Activated T-helper 1 cell treated with anti-CD3 and anti-CD28 coated beads, Interleukin-12 subunit alpha, Interleukin-12 subunit beta, Interleukin-2, Interleukin-4 antibody, amounts not matched to agents 30 ng/mL and 10 ng/mL and 1 ng/mL, durations not matched to agents 14 hours and 24 hours and 36 hours (primary cell): ENCODE measurements around the gene CA10. TPM values are rescaled to one million over a fixed set of nuclear protein-coding genes. Genes with fewer than 3 reads are reported as not detected.

Experiments used
- DNase-seq: peaks from one replicate; pipeline ENCODE4 v3.0.0; 2021; ENCODE audit warnings: low spot score
- H3K27ac Mint-ChIP-seq: one replicate; pipeline ENCODE4 v1.8.0; 2021; ENCODE audit warnings: mild to moderate bottlenecking, mixed read lengths
- H3K27me3 Mint-ChIP-seq: one replicate; pipeline ENCODE4 v1.8.0; 2022; ENCODE audit warnings: mild to moderate bottlenecking, moderate library complexity, mixed read lengths; ENCODE audit not compliant: insufficient read depth
- H3K36me3 Mint-ChIP-seq: one replicate; pipeline ENCODE4 v1.8.0; 2021; ENCODE audit warnings: low read depth, mixed read lengths
- H3K4me1 Mint-ChIP-seq: one replicate; pipeline ENCODE4 v1.8.0; 2021; ENCODE audit warnings: low read depth, mixed read lengths
- H3K4me3 Mint-ChIP-seq: one replicate; pipeline ENCODE4 v1.8.0; 2021; ENCODE audit warnings: mild to moderate bottlenecking, moderate library complexity, mixed read lengths
- H3K9me3 Mint-ChIP-seq: one replicate; pipeline ENCODE4 v1.8.0; 2021; ENCODE audit warnings: mixed read lengths
- intact Hi-C: fragments of 100-400 bp; cut with micrococcal nuclease; formaldehyde crosslinking; loops from one replicate; pipeline ENCODE4 v1.15.1; 2024
- total RNA-seq: library from RNA; stranded (reverse); gene quantifications from 2 replicates; pipeline ENCODE4 v1.2.3, GENCODE V29; 2022

Gene CA10
- total RNA-seq, 1 donor from 2014 or later = not detected

DNA sequence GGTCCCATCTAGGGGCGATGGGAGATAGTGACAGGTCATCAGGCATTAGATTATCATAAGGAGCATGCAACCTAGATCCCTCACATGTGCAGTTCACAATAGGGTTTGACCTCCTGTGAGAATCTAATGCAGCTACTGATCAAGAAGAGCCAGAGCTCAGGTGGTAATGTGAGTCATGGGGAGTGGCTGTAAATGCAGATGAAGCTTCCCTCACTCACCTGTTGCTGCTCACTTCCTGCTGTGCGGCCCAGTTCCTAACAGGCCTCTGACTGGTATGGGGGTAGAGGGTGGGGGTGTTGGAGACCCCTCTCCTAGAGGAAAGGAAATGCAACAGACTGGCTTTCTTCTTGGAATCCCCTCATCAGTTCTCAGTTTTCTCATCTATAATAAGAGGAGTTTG, 131.4 kb downstream of the CA10 start:
- no peaks in the 10 kb centered on the region for H3K4me1 Mint-ChIP-seq
- intact Hi-C loops = no loop called here
- H3K36me3 Mint-ChIP-seq = no peaks in the 10 kb centered on the region
- no peak overlapping the region for H3K27ac Mint-ChIP-seq
- H3K4me3 Mint-ChIP-seq = no peak overlapping the region
- H3K27me3 Mint-ChIP-seq = no peaks in the 10 kb centered on the region
- H3K9me3 Mint-ChIP-seq = no peaks in the 10 kb centered on the region
- DNase-seq = no peak

DNA sequence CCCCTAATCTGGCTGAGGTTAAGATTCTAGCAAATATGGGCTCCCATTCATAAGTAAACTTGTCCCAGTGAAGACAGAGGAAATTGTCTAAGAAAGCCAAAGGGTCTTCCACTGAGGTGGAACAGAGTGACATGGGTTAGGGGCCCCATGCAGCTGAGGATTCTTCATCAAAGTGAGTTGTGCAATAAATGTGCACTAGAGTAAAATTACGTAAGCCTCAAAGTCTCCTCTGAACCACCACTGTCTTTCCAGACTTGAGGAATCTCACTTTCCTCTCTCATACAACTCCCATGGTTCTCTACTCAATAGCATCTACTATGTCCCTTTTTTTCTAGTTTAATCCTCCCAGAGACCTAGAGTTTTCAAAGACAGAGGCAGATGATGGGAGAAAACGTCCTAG, 132.4 kb downstream of the CA10 start:
- no peaks in the 10 kb centered on the region for H3K4me1 Mint-ChIP-seq
- H3K9me3 Mint-ChIP-seq = no peaks in the 10 kb centered on the region
- no peaks in the 10 kb centered on the region for H3K36me3 Mint-ChIP-seq
- no peak for DNase-seq
- no peak overlapping the region for H3K27ac Mint-ChIP-seq
- H3K4me3 Mint-ChIP-seq = no peak overlapping the region
- intact Hi-C loops = no loop called here
- H3K27me3 Mint-ChIP-seq = no peaks in the 10 kb centered on the region

DNA sequence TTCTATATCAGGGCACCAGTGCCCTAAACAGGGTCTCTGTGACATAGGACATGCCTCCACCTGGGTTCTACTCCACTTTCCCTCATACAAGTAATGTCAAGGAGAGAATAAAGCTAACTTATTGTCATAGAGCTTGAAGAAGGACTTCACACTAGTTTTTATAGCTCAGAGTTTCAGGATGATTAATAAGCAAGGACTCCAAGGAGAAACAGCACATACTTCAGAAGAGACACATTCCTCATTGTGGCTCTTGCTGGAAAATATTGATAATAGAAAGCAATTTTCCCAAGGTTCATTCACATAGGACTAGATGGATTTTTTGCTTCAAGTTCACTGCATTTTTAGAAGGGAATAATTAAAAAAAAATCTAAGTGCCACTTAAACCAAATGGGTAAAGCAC, 133.3 kb downstream of the CA10 start:
- DNase-seq = no peak
- Mint-ChIP-seq H3K4me1 (no peaks in the 10 kb centered on the region), H3K4me3 (no peak overlapping the region), H3K27me3 (no peaks in the 10 kb centered on the region), H3K36me3 (no peaks in the 10 kb centered on the region), H3K27ac (no peak overlapping the region), H3K9me3 (no peaks in the 10 kb centered on the region)
- intact Hi-C loops = no loop called here

DNA sequence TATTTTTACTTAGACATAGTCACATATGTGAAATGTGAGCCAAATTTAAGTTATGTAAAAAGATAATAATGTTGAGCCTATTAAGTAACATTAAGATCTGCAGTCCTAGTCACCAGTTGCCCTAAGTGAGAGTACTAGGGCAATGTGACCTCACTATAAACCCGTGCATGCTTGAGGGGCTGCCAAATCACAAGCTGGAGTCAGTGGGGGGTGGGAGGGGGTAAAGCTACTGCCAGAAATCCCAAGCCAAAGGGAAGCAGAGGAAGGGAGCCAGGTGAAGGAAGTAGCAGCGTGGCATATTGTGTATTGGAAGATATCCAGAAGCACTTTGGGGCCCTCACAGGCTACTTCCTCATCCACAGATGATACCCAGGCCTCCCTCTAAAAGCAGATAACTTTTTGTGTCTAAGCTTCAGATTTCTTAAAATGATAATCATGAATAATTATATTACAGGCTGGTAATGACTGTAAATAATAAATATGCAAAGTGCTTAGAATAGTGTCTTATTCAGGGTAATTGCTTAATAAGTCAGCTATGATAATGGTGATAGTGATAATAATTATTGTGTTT, 134.1 kb downstream of the CA10 start:
- Mint-ChIP-seq H3K9me3 (no peaks in the 10 kb centered on the region), H3K36me3 (no peaks in the 10 kb centered on the region), H3K27ac (no peak overlapping the region), H3K4me3 (no peak overlapping the region), H3K4me1 (no peaks in the 10 kb centered on the region), H3K27me3 (no peaks in the 10 kb centered on the region)
- no peak for DNase-seq
- intact Hi-C loops = no loop called here

DNA sequence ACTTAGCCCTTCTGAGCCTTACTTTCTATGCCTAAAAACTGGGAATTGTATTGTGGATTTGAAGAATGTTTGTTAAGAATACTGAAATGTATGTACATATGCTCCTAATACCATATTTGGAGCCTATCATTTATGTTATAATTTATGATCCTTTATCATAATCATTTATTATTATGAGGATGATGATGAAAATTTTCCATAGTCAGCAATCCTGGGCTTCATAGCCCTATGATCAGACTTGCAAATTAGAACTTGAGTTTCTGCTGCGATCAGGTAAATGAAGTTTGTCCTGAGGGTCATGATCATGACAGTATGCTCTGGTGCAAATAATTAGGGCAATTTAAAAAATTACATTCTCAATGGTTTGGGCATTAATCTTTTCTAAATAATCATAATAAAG, 147.4 kb downstream of the CA10 start:
- Mint-ChIP-seq H3K36me3 (no peaks in the 10 kb centered on the region), H3K27ac (no peak overlapping the region), H3K4me3 (no peak overlapping the region), H3K27me3 (no peaks in the 10 kb centered on the region), H3K9me3 (no peaks in the 10 kb centered on the region), H3K4me1 (no peaks in the 10 kb centered on the region)
- intact Hi-C loops = no loop called here
- no peak for DNase-seq

DNA sequence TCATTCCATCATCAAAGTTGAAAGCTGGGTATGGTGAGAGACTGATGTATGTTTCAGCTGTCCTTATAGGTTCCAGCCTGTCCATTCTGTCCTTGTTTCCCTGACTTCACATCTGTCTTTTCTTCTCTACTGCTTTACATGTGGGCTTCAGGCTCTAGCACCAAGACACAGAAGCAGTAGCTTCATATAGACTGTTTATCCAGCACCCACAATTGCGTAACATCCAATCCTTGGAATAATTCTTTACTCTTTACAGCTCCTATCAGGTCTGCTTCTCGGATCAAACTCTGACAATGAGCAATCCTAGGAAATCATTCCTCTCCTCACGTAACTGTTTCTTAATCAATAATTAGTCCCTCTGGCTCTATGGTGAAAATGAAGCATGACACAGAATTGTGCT, 158.9 kb downstream of the CA10 start:
- DNase-seq = no peak
- Mint-ChIP-seq H3K4me1 (no peaks in the 10 kb centered on the region), H3K27ac (no peak overlapping the region), H3K9me3 (no peaks in the 10 kb centered on the region), H3K4me3 (no peak overlapping the region), H3K36me3 (no peaks in the 10 kb centered on the region), H3K27me3 (no peaks in the 10 kb centered on the region)
- intact Hi-C loops = no loop called here

DNA sequence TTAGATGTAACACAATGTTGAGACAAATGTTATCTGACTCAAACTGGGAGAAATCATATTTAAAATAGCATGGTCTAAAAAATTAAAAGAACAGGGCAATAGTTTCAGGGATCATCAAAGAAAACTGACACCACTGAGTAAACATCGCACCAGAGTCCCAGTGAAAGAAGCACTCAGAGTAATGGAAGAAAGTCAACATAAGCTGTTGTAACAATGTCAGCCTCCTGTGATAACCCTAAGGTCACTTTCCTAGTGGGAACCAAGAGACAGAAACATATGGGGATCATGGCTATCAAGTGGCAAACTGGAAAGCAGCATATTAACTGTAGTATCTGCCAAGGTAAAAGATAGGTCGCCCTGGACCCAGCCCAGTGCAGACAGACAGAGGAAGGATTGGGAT, 160.8 kb downstream of the CA10 start:
- no peaks in the 10 kb centered on the region for H3K4me1 Mint-ChIP-seq
- no peaks in the 10 kb centered on the region for H3K36me3 Mint-ChIP-seq
- H3K9me3 Mint-ChIP-seq = no peaks in the 10 kb centered on the region
- intact Hi-C loops = no loop called here
- H3K27me3 Mint-ChIP-seq = no peaks in the 10 kb centered on the region
- no peak for DNase-seq
- H3K27ac Mint-ChIP-seq = no peak overlapping the region
- H3K4me3 Mint-ChIP-seq = no peak overlapping the region

DNA sequence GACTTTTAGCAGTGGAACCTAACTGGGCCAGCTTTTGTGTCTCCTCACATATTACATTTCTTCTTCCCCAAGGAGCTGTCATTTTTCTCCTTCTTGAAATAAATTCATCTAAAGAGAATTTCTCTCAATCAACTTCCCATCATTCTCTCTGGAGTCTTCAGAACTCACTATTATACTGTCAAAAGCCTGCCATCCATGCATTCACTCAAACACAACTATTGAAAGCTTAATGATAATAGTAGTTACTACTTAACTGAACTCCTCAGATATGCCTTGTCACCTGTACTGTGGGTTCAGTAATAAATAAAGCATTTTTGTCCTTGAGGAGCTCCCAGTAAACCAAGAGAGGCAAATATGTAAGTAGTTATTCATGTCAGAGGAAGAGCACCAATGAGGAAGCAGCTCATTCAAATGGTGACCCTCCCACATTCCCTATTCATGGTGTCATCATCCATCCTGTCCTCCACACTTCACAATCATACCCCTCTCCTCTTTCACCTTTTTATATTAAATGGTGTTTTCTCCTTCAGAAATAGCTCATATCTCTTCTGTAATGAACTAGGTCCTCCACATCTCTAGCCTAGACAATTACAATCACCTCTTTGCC, 162.6 kb downstream of the CA10 start:
- no peaks in the 10 kb centered on the region for H3K36me3 Mint-ChIP-seq
- no peaks in the 10 kb centered on the region for H3K4me1 Mint-ChIP-seq
- H3K4me3 Mint-ChIP-seq = no peak overlapping the region
- H3K9me3 Mint-ChIP-seq = no peaks in the 10 kb centered on the region
- H3K27me3 Mint-ChIP-seq = peaks cover 2% of the 10 kb centered on the region
- intact Hi-C loops = no loop called here
- H3K27ac Mint-ChIP-seq = no peak overlapping the region
- DNase-seq = no peak

DNA sequence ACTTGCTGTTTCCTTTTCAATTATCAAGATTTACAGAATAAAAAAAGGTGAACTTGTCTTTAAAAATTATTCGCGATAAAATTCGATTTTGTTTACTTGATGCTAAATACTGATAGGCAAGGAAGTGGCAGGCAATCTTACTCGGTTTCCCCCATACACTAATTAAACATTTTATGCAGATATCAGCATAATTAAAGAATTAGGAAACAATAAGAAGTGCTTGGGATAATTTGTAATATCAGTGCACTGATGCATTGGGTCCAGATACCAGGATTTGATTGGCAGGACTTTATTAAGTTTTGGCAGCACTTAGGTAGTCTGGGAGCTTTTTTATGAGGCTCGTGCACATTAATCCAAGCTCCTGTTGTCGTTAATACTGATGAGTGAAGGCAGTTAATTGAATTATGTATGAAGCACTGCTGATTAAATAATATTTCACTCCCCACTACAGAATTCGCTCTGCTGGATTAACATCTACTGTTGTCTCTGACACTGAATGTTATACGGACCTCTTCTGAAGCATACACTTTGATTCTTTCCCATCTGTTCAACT, 165.6 kb downstream of the CA10 start:
- no peak overlapping the region for H3K4me3 Mint-ChIP-seq
- no peak overlapping the region for H3K27ac Mint-ChIP-seq
- peaks cover 2% of the 10 kb centered on the region for H3K27me3 Mint-ChIP-seq

DNA sequence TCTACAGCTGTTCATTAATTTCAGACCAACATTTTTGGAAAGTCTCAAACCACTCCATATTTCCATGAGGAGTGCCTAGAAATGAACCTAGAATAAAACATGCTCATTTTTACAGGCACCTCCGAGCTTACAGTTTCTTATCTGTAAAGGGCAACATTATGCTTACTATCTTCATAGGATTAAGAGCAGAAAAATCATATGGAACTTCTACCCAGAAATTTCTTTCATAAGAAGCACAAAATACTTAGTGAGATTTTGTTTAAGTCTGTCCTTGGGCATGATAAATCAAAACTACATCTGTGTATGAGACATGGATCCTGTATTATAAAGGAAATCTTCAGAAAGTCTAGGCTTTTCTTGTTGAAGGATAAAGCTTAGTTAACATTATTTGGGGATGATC, 187.4 kb downstream of the CA10 start:
- Mint-ChIP-seq H3K4me1 (no peaks in the 10 kb centered on the region), H3K4me3 (no peak overlapping the region), H3K9me3 (no peaks in the 10 kb centered on the region), H3K27me3 (no peaks in the 10 kb centered on the region), H3K36me3 (no peaks in the 10 kb centered on the region), H3K27ac (no peak overlapping the region)
- DNase-seq = no peak
- intact Hi-C loops = no loop called here

More for the DNA sequence above, 165.6 kb downstream of the CA10 start:
- no peaks in the 10 kb centered on the region for H3K4me1 Mint-ChIP-seq
- intact Hi-C loops = no loop called here
- no peaks in the 10 kb centered on the region for H3K36me3 Mint-ChIP-seq
- no peak for DNase-seq
- no peaks in the 10 kb centered on the region for H3K9me3 Mint-ChIP-seq

DNA sequence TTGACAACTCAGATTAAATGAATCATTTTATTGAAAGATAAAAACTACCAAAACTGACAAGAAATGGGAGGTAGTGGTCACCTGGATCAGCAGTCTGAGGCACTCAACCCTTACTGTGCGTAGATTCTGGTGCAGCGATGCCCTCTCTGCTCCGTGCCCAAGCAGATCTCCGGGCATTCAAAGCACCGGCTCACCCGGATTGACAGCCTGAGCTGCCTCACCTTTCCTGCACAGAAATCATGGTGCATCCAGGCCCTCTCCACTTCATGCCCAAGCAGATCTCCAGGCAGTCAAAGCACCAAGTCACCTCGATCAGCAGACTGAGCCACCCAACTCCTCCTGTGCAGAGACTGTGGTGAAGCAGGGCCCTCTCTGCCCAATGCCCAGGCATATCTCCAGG, 196.8 kb downstream of the CA10 start:
- no peaks in the 10 kb centered on the region for H3K4me1 Mint-ChIP-seq
- no peaks in the 10 kb centered on the region for H3K27me3 Mint-ChIP-seq
- H3K4me3 Mint-ChIP-seq = no peak overlapping the region
- no peak overlapping the region for H3K27ac Mint-ChIP-seq
- no peaks in the 10 kb centered on the region for H3K36me3 Mint-ChIP-seq
- DNase-seq = no peak
- H3K9me3 Mint-ChIP-seq = peaks cover 10% of the 10 kb centered on the region
- intact Hi-C loops = no loop called here

DNA sequence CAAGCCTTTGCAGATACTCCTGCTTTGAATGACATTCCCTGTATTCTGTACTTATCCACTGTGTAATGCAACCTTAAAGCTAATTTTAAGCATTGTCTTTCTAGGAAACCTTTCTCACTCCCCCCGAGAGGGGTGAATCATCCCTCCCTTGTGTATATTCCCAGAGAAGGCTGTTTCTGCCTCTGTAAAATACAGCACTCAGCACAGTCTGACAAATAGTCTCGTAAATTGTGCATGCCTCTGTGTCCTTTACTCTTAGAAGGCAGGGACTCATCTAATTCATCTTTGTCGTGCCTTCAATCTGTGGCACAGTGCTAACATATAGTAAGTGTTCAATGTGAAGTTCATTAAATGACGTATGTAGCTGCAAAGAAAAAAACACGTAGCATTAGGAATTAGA, 200.7 kb downstream of the CA10 start:
- no peaks in the 10 kb centered on the region for H3K4me1 Mint-ChIP-seq
- no peaks in the 10 kb centered on the region for H3K36me3 Mint-ChIP-seq
- no peaks in the 10 kb centered on the region for H3K27me3 Mint-ChIP-seq
- no peak overlapping the region for H3K27ac Mint-ChIP-seq
- intact Hi-C loops = no loop called here
- no peak overlapping the region for H3K4me3 Mint-ChIP-seq
- DNase-seq = no peak
- H3K9me3 Mint-ChIP-seq = peaks cover 3% of the 10 kb centered on the region

DNA sequence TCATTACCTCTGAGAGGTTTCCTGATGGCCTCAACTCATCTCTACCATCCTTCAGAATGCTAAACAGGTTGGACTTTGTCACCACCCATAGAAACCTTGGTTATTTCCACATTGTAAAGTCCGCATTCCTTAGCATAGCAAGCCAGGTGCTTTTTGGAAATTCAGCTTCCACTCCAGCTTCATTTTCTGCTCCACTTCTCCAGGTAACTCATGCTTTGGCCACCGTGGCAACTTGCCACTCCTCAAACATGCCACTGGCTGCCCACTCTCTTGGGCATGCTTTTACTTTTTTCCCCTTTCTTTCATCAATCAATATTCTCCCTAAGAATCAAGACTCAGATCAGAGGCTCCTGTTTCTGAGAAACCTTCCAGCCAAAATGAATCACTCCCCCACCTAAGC, 203.3 kb downstream of the CA10 start:
- Mint-ChIP-seq H3K27ac (no peak overlapping the region), H3K36me3 (no peaks in the 10 kb centered on the region), H3K4me3 (no peak overlapping the region), H3K4me1 (no peaks in the 10 kb centered on the region), H3K9me3 (no peaks in the 10 kb centered on the region), H3K27me3 (no peaks in the 10 kb centered on the region)
- no peak for DNase-seq
- intact Hi-C loops = no loop called here
